CD4-positive, alpha-beta T cell treated with Interleukin-17A for 4 hours (primary cell): ENCODE measurements around the gene PLIN1.

Source experiments
- DNase-seq: peaks from one replicate; pipeline ENCODE4 v3.0.0-alpha.2; 2020; ENCODE audit warnings: mixed read lengths

The PLIN1 gene

DNA sequence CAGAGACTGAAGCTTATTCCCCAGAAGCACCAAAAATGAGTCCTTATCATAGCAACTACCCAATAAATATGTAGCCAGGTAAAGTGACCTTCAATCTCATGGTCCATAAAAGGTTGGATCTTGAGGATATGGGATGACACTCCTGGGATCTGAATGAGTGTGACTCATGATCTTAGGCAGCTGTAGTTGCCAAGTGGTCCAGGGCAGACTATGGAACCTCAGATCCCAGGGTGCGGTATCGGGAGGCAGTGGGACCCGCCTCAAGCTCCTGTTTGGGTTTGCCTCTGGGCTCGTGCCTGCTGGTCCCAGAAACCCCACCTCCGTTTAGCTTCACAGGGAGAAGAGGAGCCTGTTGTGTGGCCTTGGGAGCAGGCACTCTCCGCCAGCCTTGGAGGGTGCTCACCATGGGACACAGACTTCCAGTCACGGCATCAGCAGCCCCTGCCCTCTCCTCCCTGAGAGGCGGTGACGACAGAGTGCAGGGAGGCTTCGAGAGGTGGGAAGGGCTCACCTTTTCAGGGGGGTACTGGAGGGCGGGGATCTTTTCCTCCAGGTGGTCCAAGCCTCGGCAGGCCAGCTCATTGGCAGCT, 8.1 kb downstream of the PLIN1 start:
- no peak for DNase-seq

DNA sequence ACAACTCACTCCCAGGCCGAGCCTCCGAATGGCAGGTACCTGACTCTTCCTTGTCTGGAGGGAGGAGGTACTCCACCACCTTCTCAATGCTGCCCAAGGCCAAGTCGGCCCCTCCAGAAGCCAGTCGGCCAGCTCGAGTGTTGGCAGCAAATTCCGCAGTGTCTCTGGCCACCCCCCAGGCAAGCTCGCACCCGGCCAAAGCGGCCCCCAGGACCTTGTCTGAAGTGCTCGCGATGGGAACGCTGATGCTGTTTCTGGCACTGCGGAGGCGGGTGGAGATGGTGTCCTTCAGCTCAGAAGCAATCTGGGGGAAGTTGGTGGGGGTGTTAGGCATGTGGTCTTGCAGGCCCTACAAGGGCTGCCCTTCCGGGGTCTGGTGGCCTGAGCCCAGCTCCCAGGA, 9.2 kb downstream of the PLIN1 start:
- DNase-seq, result no peak

DNA sequence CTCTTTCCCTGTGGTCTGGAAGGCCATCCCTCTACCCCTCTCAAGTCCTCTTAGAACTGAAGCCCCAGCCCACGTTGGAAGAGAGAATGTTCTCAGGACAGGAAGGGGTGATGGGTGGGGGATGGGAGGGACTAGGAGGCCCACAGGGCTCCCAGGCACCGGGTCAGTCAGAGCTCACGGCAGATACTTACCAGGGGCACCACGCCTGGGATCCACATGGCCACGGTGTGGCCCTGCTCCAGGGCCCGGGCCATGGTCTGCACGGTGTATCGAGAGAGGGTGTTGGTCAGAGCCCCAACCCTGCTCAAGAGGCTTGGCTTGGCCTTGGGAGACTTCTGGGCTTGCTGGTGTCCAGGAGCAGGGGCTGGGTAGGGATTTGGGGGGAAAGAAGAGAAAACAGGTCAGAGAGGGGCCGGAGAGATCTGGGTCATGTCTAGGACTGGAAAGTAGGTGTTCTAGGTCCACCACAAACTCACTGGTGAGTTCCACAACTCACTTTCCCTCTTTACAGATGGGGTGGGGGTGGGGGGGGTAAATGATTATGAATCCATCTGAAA, 9.8 kb downstream of the PLIN1 start:
- DNase-seq, result no peak

DNA sequence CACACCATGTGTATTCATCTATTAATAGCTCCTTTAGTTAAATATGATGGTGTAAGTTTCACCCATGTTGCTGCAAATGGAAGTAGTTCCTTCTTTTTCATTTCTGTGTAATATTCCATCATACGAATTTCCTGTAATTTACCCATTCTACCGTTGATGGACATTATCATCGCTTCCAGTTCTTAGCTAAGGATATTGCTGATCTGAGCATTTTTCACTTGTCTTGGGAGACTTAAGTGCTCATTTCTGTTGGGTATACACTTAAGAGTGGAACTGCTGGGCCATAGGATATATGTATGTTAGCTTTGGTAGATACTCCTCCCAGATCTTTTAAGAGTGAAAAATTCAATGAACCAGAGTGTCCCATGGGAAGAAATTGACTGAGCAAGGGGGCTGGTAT, 11.0 kb downstream of the PLIN1 start:
- no peak for DNase-seq

DNA sequence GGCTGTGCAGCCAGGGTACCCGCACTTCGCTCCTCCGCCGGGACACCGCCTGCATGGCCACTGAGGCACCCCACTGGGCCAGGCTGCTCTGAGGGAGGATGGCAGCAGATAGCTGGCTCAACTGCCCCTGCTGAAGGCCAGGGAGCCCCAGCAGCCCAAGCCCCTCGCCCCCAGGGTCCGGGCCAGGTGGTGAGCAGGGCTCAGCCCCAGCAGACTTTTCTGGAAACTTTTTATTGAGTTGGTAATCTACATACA, 11.5 kb downstream of the PLIN1 start:
- no peak for DNase-seq

DNA sequence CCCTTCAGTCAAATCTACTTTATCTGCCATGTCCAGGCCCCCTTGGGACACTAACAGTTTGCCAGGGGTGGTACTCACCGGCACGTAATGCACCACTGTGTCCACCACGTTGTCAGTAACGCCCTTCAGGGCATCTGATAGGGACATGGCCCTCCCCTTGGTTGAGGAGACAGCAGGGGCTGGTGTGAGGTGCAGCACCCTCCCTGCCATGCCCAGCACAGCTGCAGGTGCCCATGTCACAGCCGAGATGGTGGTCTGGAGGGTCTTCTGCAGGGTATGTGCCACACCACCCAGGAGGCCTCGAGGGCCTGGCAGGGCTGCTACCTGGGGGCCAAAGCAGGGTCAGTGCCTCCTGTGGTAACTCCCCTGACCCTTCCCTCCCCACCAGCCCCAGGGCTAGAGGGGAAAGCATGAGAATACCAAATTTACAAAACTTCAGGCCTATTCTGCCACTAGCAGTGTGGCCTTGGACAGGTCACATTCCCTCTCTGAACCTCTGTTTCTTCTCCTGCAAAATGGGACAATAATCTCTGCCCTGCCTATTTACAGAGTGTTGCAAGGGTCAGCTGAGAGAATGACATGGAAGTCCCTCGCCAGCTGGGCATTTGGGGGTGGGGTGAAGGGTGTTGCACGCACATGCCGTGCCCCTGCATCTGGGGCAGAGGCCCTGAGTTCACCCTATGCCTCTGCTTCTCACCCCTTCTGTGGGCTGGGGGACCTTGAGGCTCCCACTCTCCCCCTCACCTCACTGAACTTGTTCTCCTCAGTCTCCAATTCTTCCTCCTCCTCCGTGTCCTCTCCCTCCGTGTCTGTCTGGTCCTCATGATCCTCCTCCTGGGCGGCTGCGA, 12.1 kb downstream of the PLIN1 start:
- DNase-seq, result no peak

DNA sequence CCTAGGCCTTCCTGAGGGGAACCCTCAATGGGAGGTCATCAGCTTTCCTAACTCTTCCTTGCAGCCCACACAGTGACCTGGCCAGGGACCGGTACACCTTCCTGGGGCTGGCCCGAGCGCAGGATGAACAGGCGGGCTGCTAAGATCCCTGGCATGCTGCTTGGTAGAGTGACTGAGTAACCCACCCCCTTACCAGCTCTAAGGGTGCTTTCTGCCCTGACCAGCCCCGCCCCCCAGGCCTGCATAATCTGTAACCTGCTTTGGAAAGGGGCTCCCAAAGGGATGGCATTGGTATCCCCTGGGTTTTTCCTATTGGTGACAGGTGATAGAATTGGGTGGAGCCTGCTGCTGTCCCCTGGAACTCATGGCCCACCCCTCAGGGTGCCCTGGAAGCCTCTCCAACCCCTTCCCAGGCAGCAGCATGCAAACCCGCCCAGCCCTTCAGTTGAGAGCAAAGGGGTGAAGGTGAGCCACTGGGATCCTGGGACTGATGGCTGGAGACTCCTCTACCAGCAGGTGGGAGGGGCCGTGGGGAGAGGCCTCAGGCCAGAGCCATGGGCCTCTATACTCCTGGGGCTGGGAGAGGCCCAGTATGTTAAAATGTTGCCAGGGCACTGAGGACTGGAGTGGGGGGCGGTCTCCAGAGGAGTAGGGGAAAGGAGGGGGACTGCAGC, 12.8 kb downstream of the PLIN1 start:
- no peak for DNase-seq

DNA sequence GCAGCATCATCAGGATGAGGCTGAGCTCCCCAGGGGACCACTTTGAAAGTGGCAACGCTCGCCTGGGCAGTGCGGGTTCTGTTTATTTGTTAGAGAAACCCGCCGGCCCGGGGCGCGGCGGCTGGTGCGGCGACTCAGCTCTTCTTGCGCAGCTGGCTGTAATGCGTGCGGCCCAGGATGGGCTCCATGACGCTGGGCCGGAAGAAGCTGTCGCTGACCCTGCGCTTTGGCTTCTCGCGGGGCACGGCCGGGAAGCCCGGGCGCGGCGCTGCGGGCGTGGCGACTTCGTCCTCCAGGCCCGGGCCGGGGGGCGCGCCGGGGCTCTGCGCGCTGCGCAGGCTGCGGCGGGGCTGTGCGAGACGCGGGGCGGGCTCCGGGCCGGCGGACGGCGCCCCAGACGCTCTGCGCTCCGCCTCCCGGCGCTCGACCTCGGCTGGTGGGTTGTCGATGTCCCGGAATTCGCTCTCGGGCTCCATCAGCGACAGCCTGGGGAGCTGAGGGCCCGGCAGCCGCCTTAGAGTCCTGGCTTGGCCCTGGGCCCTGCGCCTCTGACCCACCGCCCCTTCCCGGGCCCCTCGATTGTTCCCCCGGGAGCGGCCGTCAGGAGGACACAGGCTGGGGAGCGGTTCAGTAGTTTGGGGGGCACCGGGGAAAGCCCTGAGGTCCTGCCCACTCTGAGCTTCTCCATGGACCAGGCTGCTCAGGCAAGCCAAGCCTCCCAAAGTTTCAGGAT, 13.6 kb downstream of the PLIN1 start:
- DNase-seq, result no peak

DNA sequence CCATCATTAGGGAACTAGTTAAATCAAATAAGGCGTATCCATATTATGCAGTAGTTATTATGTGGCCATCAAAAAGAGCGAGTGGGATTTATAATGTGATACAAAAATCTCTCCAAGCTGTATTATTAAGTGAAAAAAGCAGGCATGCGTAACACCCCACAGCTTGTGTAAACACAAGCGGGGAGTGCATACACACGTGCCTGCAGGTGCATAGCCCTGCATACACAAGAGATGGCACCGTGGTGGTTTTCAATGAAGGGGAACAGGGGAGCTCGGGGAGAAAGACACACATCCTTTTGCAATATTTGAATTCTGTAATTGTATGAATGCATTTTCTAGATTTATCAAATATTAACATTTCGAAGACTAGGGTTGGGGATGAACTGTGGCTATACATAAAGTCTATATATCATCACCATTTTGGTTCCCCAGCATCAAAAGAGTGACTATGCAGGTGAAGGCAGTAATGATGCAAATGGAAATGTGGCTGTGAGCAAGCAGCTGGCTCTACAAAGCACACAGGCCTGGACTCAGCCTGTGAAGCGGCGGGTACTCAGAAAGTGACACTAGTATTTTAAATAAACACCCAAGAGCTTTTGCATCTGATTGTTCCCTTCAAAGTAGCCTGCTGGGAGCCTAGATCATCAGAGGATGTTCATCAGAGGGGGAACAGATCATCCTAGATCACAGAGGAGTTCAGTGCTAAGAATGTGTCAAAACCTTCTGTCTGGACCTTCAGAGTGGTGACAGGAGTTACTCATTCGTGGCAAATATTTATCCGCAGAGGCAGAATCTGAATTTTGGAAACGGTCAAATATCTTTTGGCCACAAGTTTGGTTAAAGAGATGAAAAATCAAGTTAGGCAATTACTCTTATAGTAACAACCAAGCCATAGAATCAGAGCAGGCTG, 14.5 kb downstream of the PLIN1 start:
- DNase-seq, result no peak

DNA sequence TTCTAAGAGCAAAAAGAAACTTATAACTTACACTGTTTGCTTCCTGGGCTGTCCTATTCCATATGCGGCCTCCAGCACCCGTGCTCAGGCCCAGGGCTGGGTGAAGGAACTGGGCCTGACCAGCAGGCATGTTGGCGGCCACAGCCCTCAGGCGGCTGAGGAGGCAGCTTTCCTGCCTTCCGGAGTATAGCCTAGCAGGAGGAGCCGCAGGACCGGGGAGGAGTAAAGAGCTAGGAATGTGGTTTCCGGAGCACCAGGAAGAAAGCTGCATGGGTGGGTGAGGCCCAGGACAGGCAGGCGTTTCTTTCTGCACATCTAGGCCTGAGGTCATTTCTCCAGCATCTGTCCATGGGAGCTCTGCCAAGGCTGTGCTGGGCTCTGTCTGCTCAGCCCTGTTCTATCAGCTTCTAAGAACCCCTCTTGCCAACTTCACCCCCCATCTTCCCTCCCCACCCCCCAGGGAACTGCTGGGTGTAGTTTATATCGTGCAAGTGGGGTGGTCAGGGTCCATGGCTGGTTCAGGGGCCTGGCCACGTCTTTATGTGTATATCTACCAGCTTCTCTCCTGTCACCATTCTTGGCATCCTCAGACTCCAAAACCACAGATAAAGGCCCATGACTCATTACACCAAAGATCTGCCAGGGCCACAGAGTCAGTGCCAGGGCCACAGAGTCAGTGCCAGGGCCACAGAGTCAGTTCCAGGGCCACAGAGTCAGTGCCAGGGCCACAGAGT, 16.1 kb downstream of the PLIN1 start:
- DNase-seq, result no peak

DNA sequence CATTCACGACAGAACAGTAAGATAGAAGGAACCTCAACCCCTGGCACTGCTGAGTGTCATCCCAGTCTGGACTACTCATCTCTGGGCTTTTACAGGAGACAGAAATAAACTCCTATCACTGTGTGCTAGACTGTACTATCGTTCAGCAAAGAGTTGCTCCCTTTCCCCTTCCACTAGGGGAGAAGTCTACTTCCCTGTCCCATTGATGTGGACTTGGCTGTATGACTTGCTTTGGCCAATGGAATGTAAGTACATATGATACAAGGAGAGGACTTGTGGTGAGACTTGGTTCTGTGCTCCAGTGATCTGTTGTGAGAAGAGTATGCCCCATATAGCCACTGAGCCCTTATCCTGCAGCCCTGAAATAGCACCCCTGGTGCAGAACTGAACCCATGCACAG, 18.6 kb downstream of the PLIN1 start:
- no peak for DNase-seq

DNA sequence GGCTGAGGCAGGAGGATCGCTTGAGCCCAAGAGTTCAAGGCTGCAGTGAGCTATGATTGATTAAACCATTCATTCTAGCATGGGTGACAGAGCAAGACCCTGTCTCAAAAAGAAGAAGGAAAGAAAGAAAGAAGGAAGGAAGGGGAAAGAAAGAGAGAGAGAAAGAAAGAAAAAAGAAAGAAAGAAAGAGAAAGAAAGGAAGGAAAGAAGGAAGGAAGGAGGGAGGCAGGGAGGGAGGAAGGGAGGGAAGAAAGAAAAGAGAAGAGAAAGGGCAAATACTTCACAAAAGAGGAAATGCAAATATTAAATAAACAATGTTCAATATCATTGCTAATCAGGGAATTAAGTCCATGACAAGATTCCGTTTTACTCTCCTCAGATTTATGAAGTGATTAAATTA, 19.9 kb downstream of the PLIN1 start:
- DNase-seq, result no peak

DNA sequence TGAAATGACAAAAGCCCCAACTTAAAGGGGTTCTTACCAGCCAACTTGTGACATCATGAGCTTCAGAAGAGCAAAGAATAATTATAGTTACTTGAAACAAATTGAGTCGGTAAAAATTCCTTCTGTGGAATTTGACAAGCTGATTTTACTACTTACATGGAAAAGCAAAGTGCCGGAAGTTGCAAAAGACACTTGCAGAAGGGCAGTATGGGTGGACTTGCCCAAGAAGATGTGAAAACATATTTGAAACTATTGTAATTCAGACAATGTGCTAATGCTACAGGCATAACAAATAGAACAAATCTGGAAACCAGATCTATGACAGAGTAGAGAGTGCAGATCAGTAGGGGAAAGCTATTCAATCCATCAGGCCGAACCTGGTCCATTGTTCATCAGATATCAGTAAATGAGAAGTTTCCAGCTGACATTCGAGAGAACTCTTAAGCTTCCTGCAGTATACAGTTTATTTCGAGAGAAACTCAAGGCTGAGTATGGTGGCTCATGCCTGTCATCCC, 21.4 kb downstream of the PLIN1 start:
- no peak for DNase-seq

DNA sequence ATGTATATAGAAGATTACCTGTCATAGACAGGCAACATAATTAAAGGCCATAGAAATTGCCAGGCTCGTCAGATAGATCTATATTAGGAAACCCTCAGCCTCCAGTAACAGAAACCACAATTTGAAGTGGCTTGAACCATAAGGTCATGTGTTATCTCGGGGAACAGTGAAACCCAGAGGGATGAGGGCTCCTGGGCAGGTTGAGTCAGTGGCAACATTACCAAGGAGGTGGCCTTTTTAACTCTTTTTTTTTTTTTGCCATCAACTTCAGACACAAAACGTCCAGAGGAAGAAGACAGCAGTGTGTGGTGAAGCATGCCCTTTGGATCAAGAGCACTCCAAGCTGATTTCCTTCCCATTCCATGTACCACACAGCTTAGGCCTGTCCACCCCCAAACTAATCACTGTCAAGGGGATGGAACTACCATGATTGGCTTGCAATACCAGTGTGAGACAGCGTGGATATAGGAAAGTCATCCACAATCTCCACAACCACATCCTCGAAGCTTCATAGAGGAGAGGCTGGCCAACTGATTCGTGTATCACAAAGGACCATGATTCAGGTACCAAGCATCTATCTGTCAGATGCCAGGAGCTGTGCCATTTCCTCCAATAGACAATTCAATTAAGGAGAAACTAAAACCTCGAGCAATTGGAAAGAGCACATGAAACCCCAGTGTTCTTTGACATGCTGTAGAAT, 22.9 kb downstream of the PLIN1 start:
- no peak for DNase-seq

DNA sequence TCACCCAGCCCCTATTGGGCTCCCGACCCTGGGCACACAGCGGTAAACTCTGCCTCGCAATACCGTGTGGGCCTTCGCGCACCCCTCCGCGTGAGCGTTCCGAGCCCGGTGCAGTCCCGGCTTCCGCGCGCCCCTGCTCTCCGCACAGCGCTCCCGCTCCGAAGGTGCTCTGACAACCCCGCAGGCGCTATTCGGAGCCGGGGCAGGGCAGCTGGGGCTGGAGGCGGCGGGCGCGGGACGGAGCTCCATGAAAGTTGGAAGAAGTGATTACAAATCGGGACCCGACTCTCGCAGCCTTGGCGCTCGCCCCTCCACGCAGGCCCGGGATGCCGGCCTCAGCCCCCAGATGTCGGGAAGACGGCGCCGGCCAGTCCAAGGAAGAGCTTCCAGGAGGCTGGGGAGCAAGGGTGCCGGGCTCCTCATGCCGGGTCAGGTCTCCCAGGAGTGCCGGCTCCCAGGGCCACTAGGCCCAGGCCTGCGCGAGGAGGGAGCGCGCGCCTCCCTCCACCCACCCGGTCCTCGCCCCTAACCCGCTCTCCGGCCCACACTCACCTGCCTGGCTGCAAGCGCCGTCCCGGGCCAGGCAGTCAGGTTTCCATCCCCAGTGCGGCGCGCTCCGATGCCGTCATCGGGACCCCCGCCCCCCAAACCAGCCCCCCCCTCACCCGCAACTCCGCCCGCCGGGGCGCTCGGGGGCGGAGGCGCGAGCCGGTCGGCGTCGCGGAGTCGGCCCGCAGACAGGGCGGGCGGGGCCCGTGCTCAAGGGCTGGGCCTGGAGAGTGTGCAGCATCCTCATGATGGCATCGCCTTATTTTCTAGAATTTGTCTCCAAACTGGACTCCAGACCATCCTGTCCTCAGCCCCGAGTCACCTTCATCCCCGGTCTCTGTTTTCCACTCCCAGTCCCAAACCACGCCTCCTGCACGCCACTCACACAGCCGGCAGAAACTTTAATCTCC, 24.0 kb downstream of the PLIN1 start, which contains the start of gene KIF7:
TSS of gene KIF7 (minus strand) at position 621 of the 959 bp plus-strand sequence. CDS start 2,537 bp downstream, outside the sequence.
- DNase-seq, result no peak

DNA sequence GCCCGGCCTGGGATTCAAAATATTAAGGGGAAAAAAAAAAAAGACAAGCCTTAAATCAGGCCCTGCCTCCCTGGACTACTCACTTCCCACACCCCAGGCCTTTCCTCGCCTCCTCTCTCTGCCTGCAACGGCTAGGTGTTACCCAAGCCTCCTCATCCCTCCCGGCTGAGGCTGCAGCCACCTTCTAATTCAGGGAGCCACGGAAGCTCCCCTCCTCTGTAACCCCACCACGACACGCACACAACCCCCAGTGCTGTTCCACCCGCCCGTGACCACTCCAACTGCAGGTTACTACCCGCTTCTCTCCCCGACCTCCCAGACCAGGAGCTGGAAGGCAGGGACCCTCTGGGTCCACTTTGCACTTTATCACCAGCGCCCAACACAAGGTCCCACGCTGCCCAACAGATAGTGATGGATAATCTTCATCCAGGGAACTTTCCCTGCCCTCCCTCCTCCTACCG, 24.8 kb downstream of the PLIN1 start:
- DNase-seq, result no peak

DNA sequence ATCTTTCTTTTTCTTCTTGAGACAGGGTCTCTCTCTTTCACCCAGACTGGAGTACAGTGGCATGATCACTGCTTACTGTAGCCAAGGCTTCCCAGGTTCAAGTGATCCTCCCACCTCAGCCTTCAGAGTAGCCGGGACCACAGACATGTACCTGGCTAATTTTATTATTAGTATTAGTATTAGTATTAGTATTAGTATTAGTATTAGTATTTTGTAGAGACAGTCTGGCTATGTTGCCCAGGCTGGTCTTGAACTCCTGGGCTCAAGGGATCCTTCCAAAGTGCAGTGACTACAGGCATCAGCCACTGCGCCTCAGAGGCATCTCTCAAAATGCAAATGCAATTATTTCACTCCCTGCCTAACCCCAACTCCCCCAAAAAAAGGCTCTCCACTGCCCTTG, 25.6 kb downstream of the PLIN1 start:
- DNase-seq, result no peak

DNA sequence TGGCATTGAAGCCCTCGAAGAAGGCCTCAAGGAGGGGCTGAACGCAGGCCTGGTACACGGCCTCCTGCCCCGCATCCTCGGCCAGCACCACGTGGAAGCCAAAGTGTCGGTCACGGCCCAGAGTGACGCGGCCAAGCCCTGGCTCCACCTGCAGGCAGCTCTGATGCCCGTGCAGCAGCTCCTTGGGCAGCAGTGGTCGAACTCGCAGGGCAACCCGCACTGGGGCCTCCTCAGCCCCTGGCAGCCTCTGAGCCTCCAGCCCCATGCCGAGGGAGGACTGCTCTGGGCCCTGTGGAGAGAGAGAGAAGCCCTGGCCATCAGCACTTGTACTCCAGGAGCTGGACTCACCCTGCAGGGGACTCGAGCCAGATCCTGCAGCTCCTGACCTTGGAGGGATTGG, 26.5 kb downstream of the PLIN1 start:
- no peak for DNase-seq

DNA sequence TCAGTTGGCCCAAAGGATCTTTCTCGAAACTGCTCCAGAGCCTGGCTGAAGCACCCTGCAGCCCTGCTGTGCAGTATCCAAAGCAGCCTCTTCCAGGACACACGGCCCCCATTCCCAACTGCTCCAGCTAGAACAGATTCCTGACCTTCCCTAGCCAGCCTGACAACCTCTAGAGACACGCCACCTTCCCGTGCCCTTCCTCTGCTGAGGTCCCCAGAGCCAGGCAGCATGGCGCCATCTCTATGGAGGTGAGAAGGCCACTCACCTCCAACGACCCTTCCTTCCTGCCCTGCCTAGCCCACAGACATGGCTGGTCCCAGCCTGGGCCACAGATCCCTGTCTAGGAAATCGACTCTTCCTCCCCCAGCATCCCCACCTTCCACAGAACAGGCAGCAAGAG, 27.0 kb downstream of the PLIN1 start:
- no peak for DNase-seq
